ENCODE results near the gene HMGXB4. TPM values are rescaled to one million over a fixed set of nuclear protein-coding genes. Genes with fewer than 3 reads are reported as not detected.

Gene HMGXB4
- total and polyA plus RNA-seq, 2 of the 13 experiments (the other 11 are each of a cell fraction or from before 2014, with no cell fraction given): 13.9 to 16.3 TPM

DNA sequence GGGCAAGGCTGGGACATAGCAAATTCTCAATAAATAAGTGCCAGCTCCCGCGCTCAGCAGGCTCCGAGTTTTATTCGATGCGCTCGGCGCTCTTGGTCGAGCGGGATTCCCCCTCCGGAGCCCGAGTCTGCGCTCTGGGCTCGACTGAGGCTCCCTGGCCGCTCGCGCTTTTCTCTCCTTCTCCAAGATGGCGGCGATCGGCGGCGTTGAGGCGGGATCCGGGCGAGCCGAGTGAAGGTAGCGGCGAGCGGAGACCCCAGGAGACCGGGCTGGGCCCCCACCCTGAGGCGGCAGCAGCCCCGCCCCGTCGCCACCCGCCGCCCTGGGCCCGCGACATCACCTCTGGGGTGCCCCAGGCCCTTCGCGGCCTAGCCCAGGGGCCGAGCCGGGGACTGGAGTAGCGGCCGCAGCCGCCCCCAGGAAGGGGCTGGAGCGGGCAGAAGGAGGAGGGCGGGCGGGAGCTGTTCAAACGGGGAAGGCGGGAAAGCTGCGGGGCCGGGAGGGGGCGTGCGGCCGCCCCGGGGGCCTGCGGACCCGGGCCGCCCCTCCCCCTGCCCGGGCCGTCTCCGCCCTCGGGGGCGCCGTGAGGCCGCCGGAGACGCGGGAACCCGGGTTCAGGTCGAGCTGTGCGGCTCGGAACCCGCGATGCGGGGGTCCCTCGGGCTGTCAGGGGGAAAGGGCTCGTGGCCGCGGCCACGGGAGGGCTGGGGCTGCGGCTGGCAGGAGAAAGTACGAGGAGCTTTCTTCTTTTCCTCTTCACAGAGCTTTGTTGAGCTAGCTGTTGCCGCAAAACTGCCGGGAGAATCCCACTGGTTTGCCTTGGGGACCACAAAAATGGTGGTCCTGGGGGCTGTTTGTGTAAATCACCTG lies at the start of gene HMGXB4 (continued):
- peak; percentile 94 for TF ChIP-seq ZNF343 (CRISPR knock-in tag; IDR thresholded peaks at IDR 0.05)
- TF ChIP-seq ZBED4 (CRISPR knock-in tag; IDR thresholded peaks at IDR 0.05; ENCODE audit: borderline replicate concordance): 0 out of 2 replicates have a peak, but pooled peaks have one; percentile 10
- TF ChIP-seq PHF20 (CRISPR knock-in tag; IDR thresholded peaks at IDR 0.05): peak; percentile 79
- no peak for TF ChIP-seq NFE2L2 (IDR thresholded peaks at IDR 0.05; ENCODE audit: low read length)
- TF ChIP-seq ZNF33B (CRISPR knock-in tag; IDR thresholded peaks at IDR 0.05): peak; percentile 87; the same call in 1 of the 2 replicates
- 0 out of 2 replicates have a peak, but pooled peaks have one; percentile 37 for TF ChIP-seq CREB3 (CRISPR knock-in tag; IDR thresholded peaks at IDR 0.05)
- TF ChIP-seq ZFAT (CRISPR knock-in tag; conservative IDR thresholded peaks at IDR 0.05): peak; percentile 60; the same call in 1 of the 2 replicates
- TF ChIP-seq, protein P1, sequence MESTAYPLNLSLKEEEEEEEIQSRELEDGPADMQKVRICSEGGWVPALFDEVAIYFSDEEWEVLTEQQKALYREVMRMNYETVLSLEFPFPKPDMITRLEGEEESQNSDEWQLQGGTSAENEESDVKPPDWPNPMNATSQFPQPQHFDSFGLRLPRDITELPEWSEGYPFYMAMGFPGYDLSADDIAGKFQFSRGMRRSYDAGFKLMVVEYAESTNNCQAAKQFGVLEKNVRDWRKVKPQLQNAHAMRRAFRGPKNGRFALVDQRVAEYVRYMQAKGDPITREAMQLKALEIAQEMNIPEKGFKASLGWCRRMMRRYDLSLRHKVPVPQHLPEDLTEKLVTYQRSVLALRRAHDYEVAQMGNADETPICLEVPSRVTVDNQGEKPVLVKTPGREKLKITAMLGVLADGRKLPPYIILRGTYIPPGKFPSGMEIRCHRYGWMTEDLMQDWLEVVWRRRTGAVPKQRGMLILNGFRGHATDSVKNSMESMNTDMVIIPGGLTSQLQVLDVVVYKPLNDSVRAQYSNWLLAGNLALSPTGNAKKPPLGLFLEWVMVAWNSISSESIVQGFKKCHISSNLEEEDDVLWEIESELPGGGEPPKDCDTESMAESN (CRISPR knock-in tag; conservative IDR thresholded peaks at IDR 0.05): peak; percentile 76; the same call in 1 of the 2 replicates
- TF ChIP-seq HCFC1 (IDR thresholded peaks at IDR 0.05; ENCODE audit: low read depth, low read length): peak; percentile 40; the same call in 1 of the 2 replicates
- TF ChIP-seq, protein P2, sequence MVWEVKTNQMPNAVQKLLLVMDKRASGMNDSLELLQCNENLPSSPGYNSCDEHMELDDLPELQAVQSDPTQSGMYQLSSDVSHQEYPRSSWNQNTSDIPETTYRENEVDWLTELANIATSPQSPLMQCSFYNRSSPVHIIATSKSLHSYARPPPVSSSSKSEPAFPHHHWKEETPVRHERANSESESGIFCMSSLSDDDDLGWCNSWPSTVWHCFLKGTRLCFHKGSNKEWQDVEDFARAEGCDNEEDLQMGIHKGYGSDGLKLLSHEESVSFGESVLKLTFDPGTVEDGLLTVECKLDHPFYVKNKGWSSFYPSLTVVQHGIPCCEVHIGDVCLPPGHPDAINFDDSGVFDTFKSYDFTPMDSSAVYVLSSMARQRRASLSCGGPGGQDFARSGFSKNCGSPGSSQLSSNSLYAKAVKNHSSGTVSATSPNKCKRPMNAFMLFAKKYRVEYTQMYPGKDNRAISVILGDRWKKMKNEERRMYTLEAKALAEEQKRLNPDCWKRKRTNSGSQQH (CRISPR knock-in tag; IDR thresholded peaks at IDR 0.05; ENCODE audit: low read depth): peak; percentile 21; the same call in 1 of the 2 replicates
- TF ChIP-seq ZNF280D (CRISPR knock-in tag; IDR thresholded peaks at IDR 0.05): no peak
- TF ChIP-seq YEATS4 (CRISPR knock-in tag; IDR thresholded peaks at IDR 0.05; ENCODE audit: borderline replicate concordance): peak; percentile 89; the same call in 1 of the 2 replicates
- TF ChIP-seq NR0B2 (CRISPR knock-in tag; IDR thresholded peaks at IDR 0.05): peak; percentile 46; the same call in 1 of the 2 replicates
- TF ChIP-seq FOXK1 (CRISPR knock-in tag; IDR thresholded peaks at IDR 0.05; ENCODE audit: borderline replicate concordance, low read depth): peak; percentile 66; the same call in 1 of the 2 replicates

Measured in HepG2 (cell line).